Upper lobe of left lung (tissue), 4 donors: ENCODE results near the gene MFAP4.

Source experiments
- CTCF ChIP-seq, 6 experiments: fragments of 450-650 bp in 4 of 6; fragments of 200-600 bp in 2 of 6; sonication (generic) in 2 of 6; IDR thresholded peaks; one replicate each; pipeline ENCODE4 v1.5.1; 2016 to 2019; ENCODE audit warnings: antibody characterized with exemption in 6 of 6
- EP300 ChIP-seq, 4 donors: sonication (generic); formaldehyde crosslinking; IDR thresholded peaks; one replicate each; pipeline ENCODE4 v1.5.1; 2017; ENCODE audit warnings: antibody characterized with exemption in 4 of 4, control low read depth in 2 of 4
- POLR2A ChIP-seq, 4 donors: fragments of 450-650 bp; IDR thresholded peaks; one replicate each; pipeline ENCODE4 v1.5.1; 2016 to 2017; ENCODE audit warnings: antibody characterized with exemption in 4 of 4, mild to moderate bottlenecking in 2 of 4
- POLR2AphosphoS5 ChIP-seq, 2 donors: sonication (generic); formaldehyde crosslinking; IDR thresholded peaks; one replicate each; pipeline ENCODE4 v1.5.1; 2017; ENCODE audit warnings: antibody characterized with exemption in 2 of 2

- no peak for TF ChIP-seq CTCF (IDR thresholded peaks at IDR 0.05)
- TF ChIP-seq EP300 (IDR thresholded peaks at IDR 0.05): no peak
- TF ChIP-seq POLR2AphosphoS5 (IDR thresholded peaks at IDR 0.05): no peak
- TF ChIP-seq POLR2A (IDR thresholded peaks at IDR 0.05): no peak
Observed at GRCh38 chr17:19368229-19368628, 18.8 kb downstream of the MFAP4 start.
